GM23338 (cell line): Measurements from ENCODE around the gene SERINC1. TPM values are rescaled to one million over a fixed set of nuclear protein-coding genes. Genes with fewer than 3 reads are reported as not detected.

Experiments used
- ATAC-seq: fragments of 200-7000 bp; cut with Tn5 transposase; 3 replicates; pipeline ENCODE4 v1.9.1; 2020
- DNase-seq: peaks from one replicate; pipeline ENCODE4 v3.0.0-alpha.2; 2015; ENCODE audit warnings: low spot score
- H2AFZ ChIP-seq: fragments of 200-600 bp; sonication (generic); 2 replicates; pipeline ENCODE4 v1.8.0; 2016; ENCODE audit warnings: antibody characterized with exemption, mild to moderate bottlenecking, moderate library complexity
- H3F3A ChIP-seq: fragments of 200-600 bp; sonication (generic); replicated peaks from 2 replicates; pipeline ENCODE4 v1.8.0; 2017; ENCODE audit warnings: antibody characterized with exemption, mixed run types, low read depth
- H3K27ac ChIP-seq: fragments of 200-600 bp; sonication (generic); 2 replicates; pipeline ENCODE4 v1.6.1; 2016; ENCODE audit warnings: low read depth
- H3K27me3 ChIP-seq: fragments of 200-600 bp; sonication (generic); 2 replicates; pipeline ENCODE4 v1.8.0; 2016; ENCODE audit warnings: mild to moderate bottlenecking, mixed run types, moderate library complexity; ENCODE audit not compliant: insufficient read depth
- H3K36me3 ChIP-seq: fragments of 200-600 bp; sonication (generic); 2 replicates; pipeline ENCODE4 v1.8.0; 2016; ENCODE audit warnings: mild to moderate bottlenecking; ENCODE audit not compliant: insufficient read depth
- H3K4me1 ChIP-seq: fragments of 200-600 bp; sonication (generic); 2 replicates; pipeline ENCODE4 v1.8.0; 2016; ENCODE audit warnings: mild to moderate bottlenecking, moderate library complexity; ENCODE audit not compliant: insufficient read depth
- H3K4me2 ChIP-seq: fragments of 200-600 bp; sonication (generic); 2 replicates; pipeline ENCODE4 v1.7.1; 2017; ENCODE audit warnings: mixed run types
- H3K4me3 ChIP-seq: fragments of 200-600 bp; sonication (generic); 2 replicates; pipeline ENCODE4 v1.6.1; 2016; ENCODE audit warnings: mixed run types
- H3K79me2 ChIP-seq: fragments of 200-600 bp; sonication (generic); replicated peaks from 2 replicates; pipeline ENCODE4 v1.8.0; 2017; ENCODE audit warnings: mild to moderate bottlenecking; ENCODE audit not compliant: insufficient read depth
- H3K9me2 ChIP-seq: fragments of 200-600 bp; sonication (generic); 2 replicates; pipeline ENCODE4 v1.8.0; 2017; ENCODE audit not compliant: insufficient read depth
- H4K20me1 ChIP-seq: fragments of 200-600 bp; sonication (generic); replicated peaks from 2 replicates; pipeline ENCODE4 v1.8.0; 2017; ENCODE audit warnings: mild to moderate bottlenecking; ENCODE audit not compliant: insufficient read depth
- H3K27ac Mint-ChIP-seq: 2 replicates; pipeline ENCODE4 v1.8.0; 2020; ENCODE audit warnings: inconsistent platforms, mild to moderate bottlenecking, moderate library complexity, mixed read lengths
- H3K27me3 Mint-ChIP-seq: 3 replicates; pipeline ENCODE4 v1.8.0; 2022; ENCODE audit warnings: low read depth, mild to moderate bottlenecking, moderate library complexity, mixed read lengths, inconsistent platforms; ENCODE audit not compliant: insufficient read depth, poor library complexity
- H3K36me3 Mint-ChIP-seq: 3 replicates; pipeline ENCODE4 v1.8.0; 2021; ENCODE audit warnings: low read depth, mild to moderate bottlenecking, inconsistent platforms, moderate library complexity, mixed read lengths
- H3K4me1 Mint-ChIP-seq: 3 replicates; pipeline ENCODE4 v1.8.0; 2020; ENCODE audit warnings: mild to moderate bottlenecking, inconsistent platforms, mixed read lengths
- H3K4me3 Mint-ChIP-seq: 3 replicates; pipeline ENCODE4 v1.8.0; 2021; ENCODE audit warnings: moderate library complexity, mild to moderate bottlenecking, inconsistent platforms, mixed read lengths
- H3K9me3 Mint-ChIP-seq: 3 replicates; pipeline ENCODE4 v1.8.0; 2020; ENCODE audit warnings: moderate library complexity, mild to moderate bottlenecking, inconsistent platforms, mixed read lengths
- CREB1 ChIP-seq: fragments of 250-450 bp; sonication (Bioruptor Pico); IDR thresholded peaks from 2 replicates; pipeline ENCODE4 v1.5.0; 2020; ENCODE audit warnings: low read depth, mild to moderate bottlenecking, moderate library complexity
- CTCF ChIP-seq, 2 experiments: fragments of 200-600 bp in 1 of 2; sonication (generic) in 1 of 2; conservative IDR thresholded peaks; 2 replicates each; pipeline versions ENCODE4 v1.5.1 to v1.6.1; 2016 to 2017; ENCODE audit warnings: antibody characterized with exemption in 2 of 2, low read depth in 2 of 2, mild to moderate bottlenecking in 2 of 2, moderate library complexity in 1 of 2
- ETS1 ChIP-seq: IDR thresholded peaks from 2 replicates; pipeline ENCODE4 v1.6.1; 2016; ENCODE audit warnings: antibody characterized with exemption
- EZH2 ChIP-seq: fragments of 200-600 bp; sonication (generic); IDR thresholded peaks from one replicate; pipeline ENCODE4 v1.8.0; 2017; ENCODE audit warnings: antibody characterized with exemption, mild to moderate bottlenecking, low read depth; ENCODE audit not compliant: unreplicated experiment
- JUNB ChIP-seq: IDR thresholded peaks from one replicate; pipeline ENCODE4 v1.6.1; 2016; ENCODE audit warnings: antibody characterized with exemption; ENCODE audit not compliant: unreplicated experiment
- NANOG ChIP-seq: IDR thresholded peaks from 2 replicates; pipeline ENCODE4 v1.6.1; 2016; ENCODE audit warnings: antibody characterized with exemption, borderline replicate concordance
- POLR2AphosphoS5 ChIP-seq: IDR thresholded peaks from 2 replicates; pipeline ENCODE4 v1.6.1; 2016; ENCODE audit warnings: antibody characterized with exemption, low read depth
- REST ChIP-seq: IDR thresholded peaks from one replicate; pipeline ENCODE4 v1.6.1; 2018; ENCODE audit warnings: antibody characterized with exemption; ENCODE audit not compliant: unreplicated experiment
- STAT1 ChIP-seq: IDR thresholded peaks from one replicate; pipeline ENCODE4 v1.6.1; 2016; ENCODE audit warnings: antibody characterized with exemption; ENCODE audit not compliant: unreplicated experiment
- ZNF331 ChIP-seq: fragments of 250-450 bp; sonication (Bioruptor Pico); IDR thresholded peaks from 2 replicates; pipeline ENCODE4 v1.5.0; 2020; ENCODE audit warnings: low read depth, mild to moderate bottlenecking, moderate library complexity
- polyA plus RNA-seq: library from polyadenylated mRNA; unstranded; fragments of >200 nt; fragmentation: Nextera tagmentation; extraction: Ambion mirVana; gene quantifications from 2 replicates; pipeline ENCODE4 v1.2.1, GENCODE V29; 2016
- total RNA-seq: library from RNA; depleted of rRNA; stranded (reverse); fragments of >200 nt; shearing (Covaris generic); gene quantifications from 2 replicates; pipeline ENCODE4 v1.2.3, GENCODE V29; 2014

Gene SERINC1
- total and polyA plus RNA-seq, 2 experiments from 2014 or later = 17.6 to 43.0 TPM

DNA sequence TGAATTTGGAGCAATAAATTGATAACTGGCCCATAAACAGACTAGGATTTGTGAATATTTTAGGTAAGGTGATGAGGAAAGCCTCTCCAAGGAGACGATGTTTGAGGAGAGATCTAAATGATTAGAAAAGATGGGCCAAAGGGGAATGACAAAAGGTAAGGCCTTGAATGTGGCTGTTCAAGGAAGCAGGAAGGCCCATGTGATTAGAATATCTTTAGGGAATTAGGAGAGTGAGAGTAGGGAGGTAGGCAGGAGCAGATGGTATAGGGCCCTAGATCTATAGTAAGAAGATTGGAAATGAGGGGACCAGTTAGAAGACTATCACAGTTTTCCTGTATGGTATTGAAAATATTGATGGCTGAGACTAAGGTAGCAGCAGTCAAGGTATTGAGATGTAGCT is 65.4 kb downstream of the SERINC1 start (continued):
- TF ChIP-seq STAT1 = no peak

- H3K27me3 ChIP-seq = peaks cover 20% of the 10 kb centered on the region
- Mint-ChIP-seq H3K36me3 (no peaks in the 10 kb centered on the region), H3K27ac (no peak overlapping the region), H3K4me1 (peaks cover 29% of the 10 kb centered on the region), H3K27me3 (no peaks in the 10 kb centered on the region), H3K9me3 (no peaks in the 10 kb centered on the region), H3K4me3 (no peak overlapping the region)
- peaks cover 13% of the 10 kb centered on the region for H3K4me1 ChIP-seq
- H2AFZ ChIP-seq = no peak overlapping the region
- ATAC-seq (peak; percentile 69), DNase-seq (peak; percentile 20)
- H3K4me3 ChIP-seq = no peak overlapping the region
- no peaks in the 10 kb centered on the region for H3K9me2 ChIP-seq
- peak overlapping the region; percentile 38; the same call in 1 of the 2 replicates for H3K4me2 ChIP-seq
- H3K79me2 ChIP-seq = peaks cover 67% of the 10 kb centered on the region
- H4K20me1 ChIP-seq = peaks cover 51% of the 10 kb centered on the region
- no peaks in the 10 kb centered on the region for H3K36me3 ChIP-seq
- H3F3A ChIP-seq = no peaks in the 10 kb centered on the region
- no peak for TF ChIP-seq POLR2AphosphoS5
- TF ChIP-seq ZNF331 (CRISPR knock-in tag) = no peak
- TF ChIP-seq JUNB = no peak
- TF ChIP-seq NANOG = no peak
- TF ChIP-seq STAT1 = no peak
- TF ChIP-seq EZH2 = no peak
- TF ChIP-seq CTCF (conservative IDR thresholded peaks at IDR 0.05; ENCODE audit: low read depth in 2 of 2) = peak in 1 of 2 experiments; percentile 20; a peak in 1 of 4 replicates
- no peak for TF ChIP-seq CREB1 (CRISPR knock-in tag)
- no peak overlapping the region for H3K27ac ChIP-seq
Observed at GRCh38 chr6:122405417-122405816, 66.2 kb downstream of the SERINC1 start.

DNA sequence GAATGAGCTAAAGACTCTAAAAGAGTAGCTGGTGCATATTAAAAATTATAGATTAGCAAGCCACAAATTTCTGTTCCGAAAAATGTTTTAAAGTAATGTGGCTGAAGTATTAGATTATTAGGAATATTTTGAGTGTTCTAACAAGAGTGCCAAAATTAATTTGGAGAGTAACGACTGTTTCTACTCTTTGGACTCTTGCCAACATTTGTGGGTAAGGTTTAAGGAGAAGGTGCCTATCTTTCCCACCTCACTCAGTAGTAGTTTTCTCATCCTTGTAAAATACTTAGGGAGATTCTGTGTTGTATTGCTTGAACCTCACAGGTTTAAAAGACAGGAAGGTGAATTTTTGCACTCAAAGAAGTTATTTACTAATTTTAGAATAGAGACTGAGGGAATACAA is 67.2 kb downstream of the SERINC1 start:
- peaks cover 2% of the 10 kb centered on the region for H3K27me3 Mint-ChIP-seq
- peaks cover 62% of the 10 kb centered on the region for H3K79me2 ChIP-seq
- H3K27me3 ChIP-seq = peaks cover 24% of the 10 kb centered on the region
- no peaks in the 10 kb centered on the region for H3K9me2 ChIP-seq
- ATAC-seq (no peak), DNase-seq (no peak)
- H3K4me3 ChIP-seq = no peak overlapping the region
- no peak overlapping the region for H3K4me3 Mint-ChIP-seq
- TF ChIP-seq NANOG (no peak), POLR2AphosphoS5 (no peak), CREB1 (CRISPR knock-in tag) (no peak), JUNB (no peak), ETS1 (no peak), REST (no peak)
- H3K4me1 Mint-ChIP-seq = peaks cover 29% of the 10 kb centered on the region
- H3K36me3 Mint-ChIP-seq = no peaks in the 10 kb centered on the region
- no peak overlapping the region for H3K27ac Mint-ChIP-seq
- H3K36me3 ChIP-seq = no peaks in the 10 kb centered on the region
- no peak overlapping the region for H3K4me2 ChIP-seq
- peaks cover 13% of the 10 kb centered on the region for H3K4me1 ChIP-seq
- H3K27ac ChIP-seq = no peak overlapping the region
- H3F3A ChIP-seq = no peaks in the 10 kb centered on the region
- no peaks in the 10 kb centered on the region for H3K9me3 Mint-ChIP-seq
- H4K20me1 ChIP-seq = peaks cover 53% of the 10 kb centered on the region
- no peak overlapping the region for H2AFZ ChIP-seq
